ENCODE results near the gene FGFBP1.

FGFBP1 gene

DNA sequence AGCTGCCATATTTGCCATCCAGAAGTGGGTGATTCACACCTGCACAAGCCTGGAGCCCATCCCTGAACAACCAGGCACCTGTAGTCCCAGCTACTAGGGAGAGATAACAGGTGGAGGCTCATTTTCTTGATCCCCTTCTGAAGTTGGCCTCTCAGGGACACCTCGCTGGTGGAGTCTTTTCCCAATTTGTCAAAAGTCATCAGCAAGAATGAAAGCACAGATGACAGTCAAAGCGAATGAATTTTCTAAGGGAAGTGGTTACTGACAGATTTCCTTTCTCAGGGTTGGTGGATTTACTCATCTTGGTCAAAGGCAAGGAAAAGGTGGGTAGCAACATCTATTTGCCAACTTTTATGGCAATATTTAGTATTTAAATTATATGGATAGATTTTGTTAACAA, 36.5 kb downstream of the FGFBP1 start:
- H2AFZ ChIP-seq (ENCODE audit: low read depth, low read length, severe bottlenecking) = no peak overlapping the region
- no peak for TF ChIP-seq EZH2phosphoT487 (conservative IDR thresholded peaks at IDR 0.05; ENCODE audit: low read length)
- TF ChIP-seq, protein P1, sequence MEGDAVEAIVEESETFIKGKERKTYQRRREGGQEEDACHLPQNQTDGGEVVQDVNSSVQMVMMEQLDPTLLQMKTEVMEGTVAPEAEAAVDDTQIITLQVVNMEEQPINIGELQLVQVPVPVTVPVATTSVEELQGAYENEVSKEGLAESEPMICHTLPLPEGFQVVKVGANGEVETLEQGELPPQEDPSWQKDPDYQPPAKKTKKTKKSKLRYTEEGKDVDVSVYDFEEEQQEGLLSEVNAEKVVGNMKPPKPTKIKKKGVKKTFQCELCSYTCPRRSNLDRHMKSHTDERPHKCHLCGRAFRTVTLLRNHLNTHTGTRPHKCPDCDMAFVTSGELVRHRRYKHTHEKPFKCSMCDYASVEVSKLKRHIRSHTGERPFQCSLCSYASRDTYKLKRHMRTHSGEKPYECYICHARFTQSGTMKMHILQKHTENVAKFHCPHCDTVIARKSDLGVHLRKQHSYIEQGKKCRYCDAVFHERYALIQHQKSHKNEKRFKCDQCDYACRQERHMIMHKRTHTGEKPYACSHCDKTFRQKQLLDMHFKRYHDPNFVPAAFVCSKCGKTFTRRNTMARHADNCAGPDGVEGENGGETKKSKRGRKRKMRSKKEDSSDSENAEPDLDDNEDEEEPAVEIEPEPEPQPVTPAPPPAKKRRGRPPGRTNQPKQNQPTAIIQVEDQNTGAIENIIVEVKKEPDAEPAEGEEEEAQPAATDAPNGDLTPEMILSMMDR (IDR thresholded peaks at IDR 0.05; ENCODE audit: insufficient read depth, low read length, poor library complexity, severe bottlenecking) = no peak
- H3K9me2 ChIP-seq (replicated peaks; ENCODE audit: insufficient read depth, low read length) = no peaks in the 10 kb centered on the region
- H4K20me1 ChIP-seq (ENCODE audit: low read depth, low read length) = no peaks in the 10 kb centered on the region
- no peak overlapping the region for H3K27ac ChIP-seq (ENCODE audit: low read depth, low read length)
- H3K27me3 ChIP-seq (ENCODE audit: low read length) = no peaks in the 10 kb centered on the region
- H3K79me2 ChIP-seq (ENCODE audit: insufficient read depth, low read length) = no peaks in the 10 kb centered on the region
- no peak overlapping the region for H3K4me3 ChIP-seq (ENCODE audit: insufficient read depth, low read length, poor library complexity, severe bottlenecking)
- no peak overlapping the region for H3K4me2 ChIP-seq (ENCODE audit: low read depth, low read length, poor library complexity, severe bottlenecking)
- H3K9me3 ChIP-seq (ENCODE audit: insufficient read depth, low read length) = no peaks in the 10 kb centered on the region
- no peak overlapping the region for H3K9ac ChIP-seq (ENCODE audit: low read length)
- no peaks in the 10 kb centered on the region for H3F3A ChIP-seq (ENCODE audit: insufficient read depth)
- no peaks in the 10 kb centered on the region for H3K36me3 ChIP-seq (ENCODE audit: low read length)

DNA sequence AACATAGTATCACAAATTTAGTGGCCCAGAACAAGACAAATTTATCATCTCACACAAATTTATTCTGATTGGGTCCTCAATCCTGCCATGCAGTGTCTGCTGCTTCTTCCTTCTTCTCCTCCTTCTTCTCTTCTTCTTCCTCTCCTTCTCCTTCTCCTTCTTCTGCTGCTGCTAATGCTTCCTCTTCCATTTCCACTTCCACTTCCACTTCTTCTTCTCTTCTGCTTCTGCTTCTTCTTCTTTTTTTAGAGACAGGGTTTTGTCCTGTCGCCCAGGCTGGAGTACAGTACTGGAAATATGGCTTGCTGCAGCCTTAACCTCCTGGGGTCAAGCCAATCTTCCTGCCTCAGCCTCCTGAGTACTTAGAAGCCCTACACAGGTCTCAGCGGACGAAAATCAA, 37.5 kb downstream of the FGFBP1 start:
- no peaks in the 10 kb centered on the region for H3F3A ChIP-seq (ENCODE audit: insufficient read depth)
- H3K27me3 ChIP-seq (ENCODE audit: low read length) = no peaks in the 10 kb centered on the region
- no peak overlapping the region for H3K9ac ChIP-seq (ENCODE audit: low read length)
- H3K4me2 ChIP-seq (ENCODE audit: low read depth, low read length, poor library complexity, severe bottlenecking) = no peak overlapping the region
- no peak overlapping the region for H3K27ac ChIP-seq (ENCODE audit: low read depth, low read length)
- TF ChIP-seq, protein P1 (IDR thresholded peaks at IDR 0.05; ENCODE audit: insufficient read depth, low read length, poor library complexity, severe bottlenecking) = no peak
- TF ChIP-seq EZH2phosphoT487 (conservative IDR thresholded peaks at IDR 0.05; ENCODE audit: low read length) = no peak
- no peaks in the 10 kb centered on the region for H3K9me3 ChIP-seq (ENCODE audit: insufficient read depth, low read length)
- no peaks in the 10 kb centered on the region for H3K36me3 ChIP-seq (ENCODE audit: low read length)
- no peak overlapping the region for H2AFZ ChIP-seq (ENCODE audit: low read depth, low read length, severe bottlenecking)
- no peaks in the 10 kb centered on the region for H3K9me2 ChIP-seq (replicated peaks; ENCODE audit: insufficient read depth, low read length)
- no peaks in the 10 kb centered on the region for H4K20me1 ChIP-seq (ENCODE audit: low read depth, low read length)
- H3K79me2 ChIP-seq (ENCODE audit: insufficient read depth, low read length) = no peaks in the 10 kb centered on the region
- H3K4me3 ChIP-seq (ENCODE audit: insufficient read depth, low read length, poor library complexity, severe bottlenecking) = no peak overlapping the region

DNA sequence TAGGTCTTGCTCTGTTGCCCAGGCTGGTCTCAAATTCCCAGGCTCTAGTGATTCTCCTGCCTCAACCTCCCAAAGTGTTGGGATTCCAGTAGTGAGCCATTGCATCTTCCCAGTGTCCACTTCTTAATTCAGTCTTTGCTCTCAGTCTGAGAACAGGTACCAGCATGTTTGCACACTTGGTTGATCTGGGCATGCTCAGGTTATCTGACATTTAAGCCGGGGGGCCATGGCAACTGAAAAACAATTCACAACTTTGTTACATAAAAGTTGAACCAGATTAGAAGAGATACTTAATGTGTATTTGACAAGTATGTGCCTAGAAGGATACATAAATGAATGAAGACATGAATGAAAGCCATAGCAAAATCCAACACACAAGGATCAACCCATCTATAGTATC, 39.0 kb downstream of the FGFBP1 start:
- no peak overlapping the region for H2AFZ ChIP-seq (ENCODE audit: low read depth, low read length, severe bottlenecking)
- H3K27ac ChIP-seq (ENCODE audit: low read depth, low read length) = no peak overlapping the region
- H3K9me3 ChIP-seq (ENCODE audit: insufficient read depth, low read length) = no peaks in the 10 kb centered on the region

More for the DNA sequence above, 39.0 kb downstream of the FGFBP1 start:
- Histone ChIP-seq H3K4me3 (ENCODE audit: insufficient read depth, low read length, poor library complexity, severe bottlenecking) (no peak overlapping the region), H3F3A (ENCODE audit: insufficient read depth) (no peaks in the 10 kb centered on the region), H3K9ac (ENCODE audit: low read length) (no peak overlapping the region), H3K79me2 (ENCODE audit: insufficient read depth, low read length) (no peaks in the 10 kb centered on the region), H3K27me3 (ENCODE audit: low read length) (no peaks in the 10 kb centered on the region), H3K4me2 (ENCODE audit: low read depth, low read length, poor library complexity, severe bottlenecking) (no peak overlapping the region), H3K9me2 (replicated peaks; ENCODE audit: insufficient read depth, low read length) (no peaks in the 10 kb centered on the region), H3K36me3 (ENCODE audit: low read length) (no peaks in the 10 kb centered on the region), H4K20me1 (ENCODE audit: low read depth, low read length) (no peaks in the 10 kb centered on the region)
- no peak for TF ChIP-seq EZH2phosphoT487 (conservative IDR thresholded peaks at IDR 0.05; ENCODE audit: low read length)
- TF ChIP-seq, protein P1 (IDR thresholded peaks at IDR 0.05; ENCODE audit: insufficient read depth, low read length, poor library complexity, severe bottlenecking) = no peak
